Measurements from ENCODE around the gene SLC39A9.

The SLC39A9 gene

GRCh38 chr14:69430306-69430939 is 31.9 kb downstream of the SLC39A9 start:
- Histone ChIP-seq H3K9me3 (ENCODE audit: control insufficient read depth in 5 of 5, low read length in 5 of 5) (peaks cover 0 to 4% (median 0%) of the 10 kb centered on the region in 5 donors), H3K9ac (ENCODE audit: low read length in 5 of 5) (no peak overlapping the region), H3K27ac (ENCODE audit: low read depth, low read length) (no peak overlapping the region), H3K36me3 (ENCODE audit: control insufficient read depth in 5 of 5, insufficient read depth in 5 of 5, low read length in 5 of 5) (peaks cover 2 to 18% (median 12%) of the 10 kb centered on the region in 5 donors), H3K4me3 (ENCODE audit: low read depth in 1 of 5, low read length in 5 of 5) (no peak overlapping the region), H3K27me3 (ENCODE audit: control insufficient read depth in 5 of 5, insufficient read depth in 4 of 5, low read length in 5 of 5) (no peaks in the 10 kb centered on the region), H3K4me1 (ENCODE audit: control insufficient read depth in 5 of 5, insufficient read depth in 5 of 5, low read length in 5 of 5) (no peaks in the 10 kb centered on the region)

- Histone ChIP-seq H3K27me3 (ENCODE audit: control insufficient read depth in 5 of 5, insufficient read depth in 4 of 5, low read length in 5 of 5) (no peaks in the 10 kb centered on the region), H3K9ac (ENCODE audit: low read length in 5 of 5) (no peak overlapping the region), H3K4me1 (ENCODE audit: control insufficient read depth in 5 of 5, insufficient read depth in 5 of 5, low read length in 5 of 5) (no peaks in the 10 kb centered on the region)
Observed at GRCh38 chr14:69432364-69432763, 33.9 kb downstream of the SLC39A9 start.

GRCh38 chr14:69439521-69440270 is 41.2 kb downstream of the SLC39A9 start:
- no peak overlapping the region for H3K4me3 ChIP-seq (ENCODE audit: low read depth in 1 of 5, low read length in 5 of 5)
- no peak overlapping the region for H3K9ac ChIP-seq (ENCODE audit: low read length in 5 of 5)
- H3K27ac ChIP-seq (ENCODE audit: low read depth, low read length): no peak overlapping the region
- no peaks in the 10 kb centered on the region for H3K27me3 ChIP-seq (ENCODE audit: control insufficient read depth in 5 of 5, insufficient read depth in 4 of 5, low read length in 5 of 5)
- H3K9me3 ChIP-seq (ENCODE audit: control insufficient read depth in 5 of 5, low read length in 5 of 5): no peaks in the 10 kb centered on the region
- no peaks in the 10 kb centered on the region for H3K4me1 ChIP-seq (ENCODE audit: control insufficient read depth in 5 of 5, insufficient read depth in 5 of 5, low read length in 5 of 5)
- peaks cover 0 to 14% (median 4%) of the 10 kb centered on the region in 5 donors for H3K36me3 ChIP-seq (ENCODE audit: control insufficient read depth in 5 of 5, insufficient read depth in 5 of 5, low read length in 5 of 5)

More at GRCh38 chr14:69432364-69432763, 33.9 kb downstream of the SLC39A9 start:
- peaks cover 0 to 4% (median 0%) of the 10 kb centered on the region in 5 donors for H3K9me3 ChIP-seq (ENCODE audit: control insufficient read depth in 5 of 5, low read length in 5 of 5)
- peaks cover 0 to 2% (median under 1%) of the 10 kb centered on the region in 5 donors for H3K36me3 ChIP-seq (ENCODE audit: control insufficient read depth in 5 of 5, insufficient read depth in 5 of 5, low read length in 5 of 5)
- H3K27ac ChIP-seq (ENCODE audit: low read depth, low read length): no peak overlapping the region
- no peak overlapping the region for H3K4me3 ChIP-seq (ENCODE audit: low read depth in 1 of 5, low read length in 5 of 5)

- Histone ChIP-seq H3K27me3 (ENCODE audit: control insufficient read depth in 5 of 5, insufficient read depth in 4 of 5, low read length in 5 of 5) (no peaks in the 10 kb centered on the region), H3K9ac (ENCODE audit: low read length in 5 of 5) (no peak overlapping the region), H3K9me3 (ENCODE audit: control insufficient read depth in 5 of 5, low read length in 5 of 5) (no peaks in the 10 kb centered on the region), H3K36me3 (ENCODE audit: control insufficient read depth in 5 of 5, insufficient read depth in 5 of 5, low read length in 5 of 5) (peaks cover 0 to 14% (median 4%) of the 10 kb centered on the region in 5 donors), H3K27ac (ENCODE audit: low read depth, low read length) (no peak overlapping the region), H3K4me3 (ENCODE audit: low read depth in 1 of 5, low read length in 5 of 5) (no peak overlapping the region), H3K4me1 (ENCODE audit: control insufficient read depth in 5 of 5, insufficient read depth in 5 of 5, low read length in 5 of 5) (no peaks in the 10 kb centered on the region)
Observed at GRCh38 chr14:69441948-69442347, 43.5 kb downstream of the SLC39A9 start.

- H3K9me3 ChIP-seq (ENCODE audit: control insufficient read depth in 5 of 5, low read length in 5 of 5): no peaks in the 10 kb centered on the region
- H3K4me1 ChIP-seq (ENCODE audit: control insufficient read depth in 5 of 5, insufficient read depth in 5 of 5, low read length in 5 of 5): no peaks in the 10 kb centered on the region
- no peak overlapping the region for H3K27ac ChIP-seq (ENCODE audit: low read depth, low read length)
- peaks cover 0 to 14% (median 4%) of the 10 kb centered on the region in 5 donors for H3K36me3 ChIP-seq (ENCODE audit: control insufficient read depth in 5 of 5, insufficient read depth in 5 of 5, low read length in 5 of 5)
- no peak overlapping the region for H3K9ac ChIP-seq (ENCODE audit: low read length in 5 of 5)
- H3K27me3 ChIP-seq (ENCODE audit: control insufficient read depth in 5 of 5, insufficient read depth in 4 of 5, low read length in 5 of 5): no peaks in the 10 kb centered on the region
- H3K4me3 ChIP-seq (ENCODE audit: low read depth in 1 of 5, low read length in 5 of 5): no peak overlapping the region
Observed at GRCh38 chr14:69443296-69443805, 44.9 kb downstream of the SLC39A9 start.

- Histone ChIP-seq H3K4me1 (ENCODE audit: control insufficient read depth in 5 of 5, insufficient read depth in 5 of 5, low read length in 5 of 5) (no peaks in the 10 kb centered on the region), H3K27me3 (ENCODE audit: control insufficient read depth in 5 of 5, insufficient read depth in 4 of 5, low read length in 5 of 5) (no peaks in the 10 kb centered on the region), H3K9me3 (ENCODE audit: control insufficient read depth in 5 of 5, low read length in 5 of 5) (no peaks in the 10 kb centered on the region), H3K9ac (ENCODE audit: low read length in 5 of 5) (no peak overlapping the region), H3K36me3 (ENCODE audit: control insufficient read depth in 5 of 5, insufficient read depth in 5 of 5, low read length in 5 of 5) (peaks cover 0 to 13% (median 3%) of the 10 kb centered on the region in 5 donors), H3K27ac (ENCODE audit: low read depth, low read length) (no peak overlapping the region), H3K4me3 (ENCODE audit: low read depth in 1 of 5, low read length in 5 of 5) (no peak overlapping the region)
Observed at GRCh38 chr14:69449216-69449615, 50.7 kb downstream of the SLC39A9 start.

GRCh38 chr14:69451941-69452340 is 53.4 kb downstream of the SLC39A9 start:
- Histone ChIP-seq H3K27ac (ENCODE audit: low read depth, low read length) (no peak overlapping the region), H3K36me3 (ENCODE audit: control insufficient read depth in 5 of 5, insufficient read depth in 5 of 5, low read length in 5 of 5) (peaks cover 17 to 28% (median 23%) of the 10 kb centered on the region in 5 donors), H3K9ac (ENCODE audit: low read length in 5 of 5) (no peak overlapping the region), H3K27me3 (ENCODE audit: control insufficient read depth in 5 of 5, insufficient read depth in 4 of 5, low read length in 5 of 5) (no peaks in the 10 kb centered on the region), H3K4me3 (ENCODE audit: low read depth in 1 of 5, low read length in 5 of 5) (no peak overlapping the region), H3K4me1 (ENCODE audit: control insufficient read depth in 5 of 5, insufficient read depth in 5 of 5, low read length in 5 of 5) (no peaks in the 10 kb centered on the region), H3K9me3 (ENCODE audit: control insufficient read depth in 5 of 5, low read length in 5 of 5) (no peaks in the 10 kb centered on the region)

GRCh38 chr14:69458350-69458749 is 59.9 kb downstream of the SLC39A9 start:
- Histone ChIP-seq H3K36me3 (ENCODE audit: control insufficient read depth in 5 of 5, insufficient read depth in 5 of 5, low read length in 5 of 5) (peaks cover 21 to 55% (median 39%) of the 10 kb centered on the region in 5 donors), H3K27ac (ENCODE audit: low read depth, low read length) (no peak overlapping the region), H3K4me1 (ENCODE audit: control insufficient read depth in 5 of 5, insufficient read depth in 5 of 5, low read length in 5 of 5) (no peaks in the 10 kb centered on the region), H3K9me3 (ENCODE audit: control insufficient read depth in 5 of 5, low read length in 5 of 5) (no peaks in the 10 kb centered on the region), H3K27me3 (ENCODE audit: control insufficient read depth in 5 of 5, insufficient read depth in 4 of 5, low read length in 5 of 5) (no peaks in the 10 kb centered on the region), H3K4me3 (ENCODE audit: low read depth in 1 of 5, low read length in 5 of 5) (no peak overlapping the region), H3K9ac (ENCODE audit: low read length in 5 of 5) (no peak overlapping the region)

GRCh38 chr14:69459122-69459521 is 60.6 kb downstream of the SLC39A9 start:
- H3K9me3 ChIP-seq (ENCODE audit: control insufficient read depth in 5 of 5, low read length in 5 of 5): no peaks in the 10 kb centered on the region
- H3K4me3 ChIP-seq (ENCODE audit: low read depth in 1 of 5, low read length in 5 of 5): no peak overlapping the region
- H3K36me3 ChIP-seq (ENCODE audit: control insufficient read depth in 5 of 5, insufficient read depth in 5 of 5, low read length in 5 of 5): peaks cover 21 to 52% (median 39%) of the 10 kb centered on the region in 5 donors
- H3K27ac ChIP-seq (ENCODE audit: low read depth, low read length): no peak overlapping the region
- no peaks in the 10 kb centered on the region for H3K4me1 ChIP-seq (ENCODE audit: control insufficient read depth in 5 of 5, insufficient read depth in 5 of 5, low read length in 5 of 5)
- H3K9ac ChIP-seq (ENCODE audit: low read length in 5 of 5): no peak overlapping the region
- H3K27me3 ChIP-seq (ENCODE audit: control insufficient read depth in 5 of 5, insufficient read depth in 4 of 5, low read length in 5 of 5): no peaks in the 10 kb centered on the region

GRCh38 chr14:69460093-69460701 is 61.7 kb downstream of the SLC39A9 start:
- Histone ChIP-seq H3K4me3 (ENCODE audit: low read depth in 1 of 5, low read length in 5 of 5) (no peak overlapping the region), H3K27ac (ENCODE audit: low read depth, low read length) (no peak overlapping the region), H3K4me1 (ENCODE audit: control insufficient read depth in 5 of 5, insufficient read depth in 5 of 5, low read length in 5 of 5) (peaks cover 0 to 5% (median 0%) of the 10 kb centered on the region in 5 donors), H3K9ac (ENCODE audit: low read length in 5 of 5) (no peak overlapping the region), H3K9me3 (ENCODE audit: control insufficient read depth in 5 of 5, low read length in 5 of 5) (no peaks in the 10 kb centered on the region), H3K36me3 (ENCODE audit: control insufficient read depth in 5 of 5, insufficient read depth in 5 of 5, low read length in 5 of 5) (peaks cover 17 to 48% (median 34%) of the 10 kb centered on the region in 5 donors), H3K27me3 (ENCODE audit: control insufficient read depth in 5 of 5, insufficient read depth in 4 of 5, low read length in 5 of 5) (no peaks in the 10 kb centered on the region)

All from subcutaneous abdominal adipose tissue (tissue), 5 donors.